Measurements from ENCODE around the gene MORN1. TPM values are rescaled to one million over a fixed set of nuclear protein-coding genes. Genes with fewer than 3 reads are reported as not detected.

MORN1 gene
- total and polyA plus RNA-seq, 10 of the 15 experiments (the other 5 are each of a cell fraction or from before 2014, with no cell fraction given): 0.76 to 7.9 (median 5.5) TPM

DNA sequence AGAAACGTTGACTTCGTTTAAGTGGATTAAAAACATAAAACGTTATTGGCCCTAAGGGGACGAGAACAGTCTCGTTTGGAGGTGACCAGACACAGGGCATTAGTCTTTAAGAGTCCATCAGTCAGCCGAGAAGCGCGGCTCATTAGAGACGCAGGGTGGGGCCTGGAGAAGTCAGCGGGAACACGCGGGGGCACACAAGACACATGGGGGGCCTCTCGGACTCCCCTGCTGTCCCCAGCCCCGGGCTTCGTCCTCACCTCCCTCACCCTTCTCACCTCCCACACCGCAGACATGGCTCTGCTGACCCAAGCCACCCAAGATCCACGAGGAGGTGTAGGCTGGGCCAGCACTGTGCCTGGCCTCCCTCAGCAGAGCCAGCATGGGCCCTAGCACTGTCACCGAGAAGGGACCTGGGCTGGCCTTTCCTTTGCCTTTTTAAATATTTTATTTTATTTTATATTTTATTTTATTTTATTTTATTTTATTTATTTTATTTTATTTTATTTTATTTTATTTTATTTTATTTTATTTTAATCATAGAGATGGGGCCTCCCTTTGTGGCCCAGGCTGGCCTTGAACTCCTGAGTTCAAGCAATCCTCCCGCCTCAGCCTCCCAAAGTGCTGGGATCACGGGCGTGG, 48.9 kb downstream of the MORN1 start:
- H2AFZ ChIP-seq (ENCODE audit: control insufficient read depth, low read depth, low read length): no peak overlapping the region
- no peak overlapping the region for H3K9ac ChIP-seq (ENCODE audit: control insufficient read depth, insufficient read depth, low read length)
- CTCF ChIA-PET: interaction anchor here (0.6 kb wide), 1 partner anchor 62 kb away, joined by 3 read pairs; no protein-coding TSS in a partner anchor
- H3K9me3 ChIP-seq (replicated peaks; ENCODE audit: control insufficient read depth, insufficient read depth, low read length): no peaks in the 10 kb centered on the region
- DNase-seq (ENCODE audit: low read depth, low spot score) (no peak), ATAC-seq (no peak), FAIRE-seq (no peak)
- H3K4me2 ChIP-seq (ENCODE audit: control insufficient read depth, insufficient read depth): no peak overlapping the region
- no peak overlapping the region for H3K4me3 ChIP-seq
- no peaks in the 10 kb centered on the region for H3K79me2 ChIP-seq (ENCODE audit: control insufficient read depth, insufficient read depth, low read length)
- intact Hi-C loops (cut with micrococcal nuclease; ENCODE audit: unreplicated experiment): no loop called here
- SMC1A ChIA-PET (ENCODE audit: uncharacterized antibody, unreplicated experiment): no interaction called here
- in situ Hi-C loops (cut with MboI): no loop called here
- H3K27me3 ChIP-seq (replicated peaks in 1 of 2; ENCODE audit: control insufficient read depth in 2 of 2, insufficient read depth in 2 of 2, low read length in 1 of 2): no peaks in the 10 kb centered on the region; a peak in 1 of 4 replicates
- RAD21 ChIA-PET (ENCODE audit: unreplicated experiment): no interaction called here
- POLR2A ChIA-PET: no interaction called here
- H3K36me3 ChIP-seq (ENCODE audit: control insufficient read depth in 2 of 2, insufficient read depth in 2 of 2, low read length in 1 of 2): no peaks in the 10 kb centered on the region
- no peaks in the 10 kb centered on the region for H4K20me1 ChIP-seq (ENCODE audit: control insufficient read depth, insufficient read depth)
- no TSS peak for BruUV-seq (replicated peaks)
- H3K27ac ChIP-seq (ENCODE audit: control insufficient read depth, insufficient read depth): no peak overlapping the region
- TF ChIP-seq IKZF1 (conservative IDR thresholded peaks at IDR 0.05): no peak
- no peak for TF ChIP-seq NBN (IDR thresholded peaks at IDR 0.05)
- TF ChIP-seq, protein P1, sequence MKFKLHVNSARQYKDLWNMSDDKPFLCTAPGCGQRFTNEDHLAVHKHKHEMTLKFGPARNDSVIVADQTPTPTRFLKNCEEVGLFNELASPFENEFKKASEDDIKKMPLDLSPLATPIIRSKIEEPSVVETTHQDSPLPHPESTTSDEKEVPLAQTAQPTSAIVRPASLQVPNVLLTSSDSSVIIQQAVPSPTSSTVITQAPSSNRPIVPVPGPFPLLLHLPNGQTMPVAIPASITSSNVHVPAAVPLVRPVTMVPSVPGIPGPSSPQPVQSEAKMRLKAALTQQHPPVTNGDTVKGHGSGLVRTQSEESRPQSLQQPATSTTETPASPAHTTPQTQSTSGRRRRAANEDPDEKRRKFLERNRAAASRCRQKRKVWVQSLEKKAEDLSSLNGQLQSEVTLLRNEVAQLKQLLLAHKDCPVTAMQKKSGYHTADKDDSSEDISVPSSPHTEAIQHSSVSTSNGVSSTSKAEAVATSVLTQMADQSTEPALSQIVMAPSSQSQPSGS (IDR thresholded peaks at IDR 0.05; ENCODE audit: low read length): no peak
- TF ChIP-seq CBX3 (IDR thresholded peaks at IDR 0.05; ENCODE audit: borderline replicate concordance, low read depth): no peak
- TF ChIP-seq, protein P2, sequence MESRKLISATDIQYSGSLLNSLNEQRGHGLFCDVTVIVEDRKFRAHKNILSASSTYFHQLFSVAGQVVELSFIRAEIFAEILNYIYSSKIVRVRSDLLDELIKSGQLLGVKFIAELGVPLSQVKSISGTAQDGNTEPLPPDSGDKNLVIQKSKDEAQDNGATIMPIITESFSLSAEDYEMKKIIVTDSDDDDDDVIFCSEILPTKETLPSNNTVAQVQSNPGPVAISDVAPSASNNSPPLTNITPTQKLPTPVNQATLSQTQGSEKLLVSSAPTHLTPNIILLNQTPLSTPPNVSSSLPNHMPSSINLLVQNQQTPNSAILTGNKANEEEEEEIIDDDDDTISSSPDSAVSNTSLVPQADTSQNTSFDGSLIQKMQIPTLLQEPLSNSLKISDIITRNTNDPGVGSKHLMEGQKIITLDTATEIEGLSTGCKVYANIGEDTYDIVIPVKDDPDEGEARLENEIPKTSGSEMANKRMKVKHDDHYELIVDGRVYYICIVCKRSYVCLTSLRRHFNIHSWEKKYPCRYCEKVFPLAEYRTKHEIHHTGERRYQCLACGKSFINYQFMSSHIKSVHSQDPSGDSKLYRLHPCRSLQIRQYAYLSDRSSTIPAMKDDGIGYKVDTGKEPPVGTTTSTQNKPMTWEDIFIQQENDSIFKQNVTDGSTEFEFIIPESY (IDR thresholded peaks at IDR 0.05): no peak
- no peak for TF ChIP-seq CBX5 (IDR thresholded peaks at IDR 0.05; ENCODE audit: low read depth)
- TF ChIP-seq FOXM1 (IDR thresholded peaks at IDR 0.05; ENCODE audit: low read depth, low read length): no peak
- TF ChIP-seq, protein P3, sequence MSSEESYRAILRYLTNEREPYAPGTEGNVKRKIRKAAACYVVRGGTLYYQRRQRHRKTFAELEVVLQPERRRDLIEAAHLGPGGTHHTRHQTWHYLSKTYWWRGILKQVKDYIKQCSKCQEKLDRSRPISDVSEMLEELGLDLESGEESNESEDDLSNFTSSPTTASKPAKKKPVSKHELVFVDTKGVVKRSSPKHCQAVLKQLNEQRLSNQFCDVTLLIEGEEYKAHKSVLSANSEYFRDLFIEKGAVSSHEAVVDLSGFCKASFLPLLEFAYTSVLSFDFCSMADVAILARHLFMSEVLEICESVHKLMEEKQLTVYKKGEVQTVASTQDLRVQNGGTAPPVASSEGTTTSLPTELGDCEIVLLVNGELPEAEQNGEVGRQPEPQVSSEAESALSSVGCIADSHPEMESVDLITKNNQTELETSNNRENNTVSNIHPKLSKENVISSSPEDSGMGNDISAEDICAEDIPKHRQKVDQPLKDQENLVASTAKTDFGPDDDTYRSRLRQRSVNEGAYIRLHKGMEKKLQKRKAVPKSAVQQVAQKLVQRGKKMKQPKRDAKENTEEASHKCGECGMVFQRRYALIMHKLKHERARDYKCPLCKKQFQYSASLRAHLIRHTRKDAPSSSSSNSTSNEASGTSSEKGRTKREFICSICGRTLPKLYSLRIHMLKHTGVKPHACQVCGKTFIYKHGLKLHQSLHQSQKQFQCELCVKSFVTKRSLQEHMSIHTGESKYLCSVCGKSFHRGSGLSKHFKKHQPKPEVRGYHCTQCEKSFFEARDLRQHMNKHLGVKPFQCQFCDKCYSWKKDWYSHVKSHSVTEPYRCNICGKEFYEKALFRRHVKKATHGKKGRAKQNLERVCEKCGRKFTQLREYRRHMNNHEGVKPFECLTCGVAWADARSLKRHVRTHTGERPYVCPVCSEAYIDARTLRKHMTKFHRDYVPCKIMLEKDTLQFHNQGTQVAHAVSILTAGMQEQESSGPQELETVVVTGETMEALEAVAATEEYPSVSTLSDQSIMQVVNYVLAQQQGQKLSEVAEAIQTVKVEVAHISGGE (CRISPR knock-in tag; IDR thresholded peaks at IDR 0.05): no peak
- no peak for TF ChIP-seq BHLHE40 (IDR thresholded peaks at IDR 0.05; ENCODE audit: borderline replicate concordance in 1 of 2, low read depth in 2 of 2, low read length in 1 of 2)
- TF ChIP-seq RAD21 (IDR thresholded peaks at IDR 0.05; ENCODE audit: insufficient read depth, low read depth, low read length): no peak
- no peak for TF ChIP-seq EZH2 (IDR thresholded peaks at IDR 0.05; ENCODE audit: borderline replicate concordance, control insufficient read depth, low read depth, low read length)
- TF ChIP-seq, protein P4, sequence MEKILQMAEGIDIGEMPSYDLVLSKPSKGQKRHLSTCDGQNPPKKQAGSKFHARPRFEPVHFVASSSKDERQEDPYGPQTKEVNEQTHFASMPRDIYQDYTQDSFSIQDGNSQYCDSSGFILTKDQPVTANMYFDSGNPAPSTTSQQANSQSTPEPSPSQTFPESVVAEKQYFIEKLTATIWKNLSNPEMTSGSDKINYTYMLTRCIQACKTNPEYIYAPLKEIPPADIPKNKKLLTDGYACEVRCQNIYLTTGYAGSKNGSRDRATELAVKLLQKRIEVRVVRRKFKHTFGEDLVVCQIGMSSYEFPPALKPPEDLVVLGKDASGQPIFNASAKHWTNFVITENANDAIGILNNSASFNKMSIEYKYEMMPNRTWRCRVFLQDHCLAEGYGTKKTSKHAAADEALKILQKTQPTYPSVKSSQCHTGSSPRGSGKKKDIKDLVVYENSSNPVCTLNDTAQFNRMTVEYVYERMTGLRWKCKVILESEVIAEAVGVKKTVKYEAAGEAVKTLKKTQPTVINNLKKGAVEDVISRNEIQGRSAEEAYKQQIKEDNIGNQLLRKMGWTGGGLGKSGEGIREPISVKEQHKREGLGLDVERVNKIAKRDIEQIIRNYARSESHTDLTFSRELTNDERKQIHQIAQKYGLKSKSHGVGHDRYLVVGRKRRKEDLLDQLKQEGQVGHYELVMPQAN (conservative IDR thresholded peaks at IDR 0.05): no peak
- TF ChIP-seq SMC3 (IDR thresholded peaks at IDR 0.05; ENCODE audit: borderline replicate concordance, low read length): no peak
- no peak for TF ChIP-seq NR2C2 (IDR thresholded peaks at IDR 0.05; ENCODE audit: borderline replicate concordance, control insufficient read depth, insufficient read length, low read depth)
- no peak for TF ChIP-seq SUZ12 (IDR thresholded peaks at IDR 0.05; ENCODE audit: unreplicated experiment)
- no peaks in the 10 kb centered on the region for H3K4me1 ChIP-seq (ENCODE audit: control insufficient read depth, insufficient read depth, low read length)
- WGBS (ENCODE audit: insufficient coverage, insufficient replicate concordance, low lambda C conversion rate, missing lambda C conversion rate): 58% methylated on average over 21 of the region's 21 CpGs

Measured in GM12878 (cell line).